OCI-LY7 (cell line): ENCODE results near the gene KCTD2. TPM values are rescaled to one million over a fixed set of nuclear protein-coding genes. Genes with fewer than 3 reads are reported as not detected.

Experiments
- BruUV-seq: library from RNA; stranded (reverse); fragments of 400-500 nt; replicated peaks from 2 replicates; lab custom pipeline; 2021; lab: Mats Ljungman, UMichigan
- CTCF ChIA-PET: fragments of 300-600 bp; sonication (Branson Sonifier 250); formaldehyde crosslinking; loops from one replicate; lab custom pipeline; 2022; ENCODE audit warnings: antibody characterized with exemption; ENCODE audit not compliant: unreplicated experiment; lab: Charles Lee
- POLR2A ChIA-PET: fragments of 300-600 bp; sonication (Branson Sonifier 250); formaldehyde crosslinking; loops from one replicate; lab custom pipeline; 2022; ENCODE audit warnings: antibody characterized with exemption; lab: Charles Lee
- DNase-seq: peaks from one replicate; pipeline ENCODE4 v3.0.0-alpha.2; 2015; ENCODE audit warnings: low spot score
- H2AFZ ChIP-seq: fragments of 200-600 bp; sonication (generic), shearing (Covaris generic); 2 replicates; pipeline ENCODE4 v1.6.1; 2014; ENCODE audit warnings: mild to moderate bottlenecking, antibody characterized with exemption, low read length, moderate library complexity
- H3K27ac ChIP-seq: fragments of 200-600 bp; sonication (generic); 2 replicates; pipeline ENCODE4 v1.5.1; 2014; ENCODE audit warnings: mixed run types, low read depth, mild to moderate bottlenecking, moderate library complexity, low read length, inconsistent platforms; ENCODE audit not compliant: poor library complexity, severe bottlenecking
- H3K36me3 ChIP-seq: fragments of 200-600 bp; sonication (generic); 2 replicates; pipeline ENCODE4 v1.6.1; 2014; ENCODE audit warnings: mild to moderate bottlenecking, antibody characterized with exemption, low read length, moderate library complexity, mixed read lengths; ENCODE audit not compliant: insufficient read depth
- H3K4me1 ChIP-seq: fragments of 200-600 bp; sonication (generic); 2 replicates; pipeline ENCODE4 v1.5.1; 2014; ENCODE audit warnings: mild to moderate bottlenecking, low read length; ENCODE audit not compliant: insufficient read depth, poor library complexity, severe bottlenecking
- H3K4me2 ChIP-seq: fragments of 200-600 bp; sonication (generic); 2 replicates; pipeline ENCODE4 v1.6.1; 2014; ENCODE audit warnings: mild to moderate bottlenecking, low read length
- H3K4me3 ChIP-seq: fragments of 200-600 bp; sonication (generic); 2 replicates; pipeline ENCODE4 v1.5.1; 2014; ENCODE audit warnings: mild to moderate bottlenecking, low read depth, low read length; ENCODE audit not compliant: poor library complexity, severe bottlenecking
- H3K79me2 ChIP-seq: fragments of 200-600 bp; sonication (generic); 2 replicates; pipeline ENCODE4 v1.6.1; 2016; ENCODE audit warnings: low read depth, mild to moderate bottlenecking, low read length, moderate library complexity, mixed read lengths; ENCODE audit not compliant: insufficient read depth
- H3K9me2 ChIP-seq: fragments of 200-600 bp; sonication (generic); 2 replicates; pipeline ENCODE4 v1.6.1; 2016; ENCODE audit warnings: mild to moderate bottlenecking, low read length, mixed read lengths; ENCODE audit not compliant: insufficient read depth
- H3K9me3 ChIP-seq: fragments of 200-600 bp; sonication (generic); 2 replicates; pipeline ENCODE4 v1.6.1; 2014; ENCODE audit warnings: mild to moderate bottlenecking, mixed run types, low read length, mixed read lengths
- H4K20me1 ChIP-seq: fragments of 200-600 bp; sonication (generic); 2 replicates; pipeline ENCODE4 v1.6.1; 2014; ENCODE audit warnings: mild to moderate bottlenecking, antibody characterized with exemption, low read length, moderate library complexity, mixed read lengths; ENCODE audit not compliant: insufficient read depth
- EZH2phosphoT487 ChIP-seq: fragments of 200-600 bp; sonication (generic); IDR thresholded peaks from 2 replicates; pipeline ENCODE4 v1.6.1; 2018; ENCODE audit warnings: low read depth, borderline replicate concordance, mild to moderate bottlenecking, mixed run types, antibody characterized with exemption, low read length, moderate library complexity, mixed read lengths
- intact Hi-C: fragments of 100-400 bp; cut with micrococcal nuclease; formaldehyde crosslinking; loops from one replicate; pipeline ENCODE4 v1.10.0; 2022; ENCODE audit not compliant: unreplicated experiment
- total RNA-seq, 2 experiments: library from RNA; depleted of rRNA in 1 of 2; stranded (reverse); fragments of >200 nt in 1 of 2; shearing (Covaris generic) in 1 of 2; gene quantifications; 2 replicates each; pipeline ENCODE4 v1.2.3, GENCODE V29; 2014 to 2022
- TF ChIP-seq, protein P1 (sequence below): fragments of 200-600 bp; sonication (generic); conservative IDR thresholded peaks from 2 replicates; pipeline ENCODE4 v1.5.1; 2014; ENCODE audit warnings: mild to moderate bottlenecking, antibody characterized with exemption, low read length, moderate library complexity, mixed read lengths

KCTD2 gene
- total RNA-seq, 2 experiments from 2014 or later = 21.0 to 29.8 TPM

GRCh38 chr17:75109046-75109406, 62.0 kb downstream of the KCTD2 start:
- Histone ChIP-seq H4K20me1 (no peaks in the 10 kb centered on the region), H3K9me2 (no peaks in the 10 kb centered on the region), H3K36me3 (no peaks in the 10 kb centered on the region; the same call in 1 of the 2 replicates), H3K4me2 (peak overlapping the region; percentile 88), H3K27ac (no peak overlapping the region), H3K4me1 (peaks cover 24% of the 10 kb centered on the region), H3K9me3 (no peaks in the 10 kb centered on the region), H3K4me3 (peak overlapping the region; percentile 72), H2AFZ (peak overlapping the region; percentile 94), H3K79me2 (no peaks in the 10 kb centered on the region)
- TF ChIP-seq, protein P1, sequence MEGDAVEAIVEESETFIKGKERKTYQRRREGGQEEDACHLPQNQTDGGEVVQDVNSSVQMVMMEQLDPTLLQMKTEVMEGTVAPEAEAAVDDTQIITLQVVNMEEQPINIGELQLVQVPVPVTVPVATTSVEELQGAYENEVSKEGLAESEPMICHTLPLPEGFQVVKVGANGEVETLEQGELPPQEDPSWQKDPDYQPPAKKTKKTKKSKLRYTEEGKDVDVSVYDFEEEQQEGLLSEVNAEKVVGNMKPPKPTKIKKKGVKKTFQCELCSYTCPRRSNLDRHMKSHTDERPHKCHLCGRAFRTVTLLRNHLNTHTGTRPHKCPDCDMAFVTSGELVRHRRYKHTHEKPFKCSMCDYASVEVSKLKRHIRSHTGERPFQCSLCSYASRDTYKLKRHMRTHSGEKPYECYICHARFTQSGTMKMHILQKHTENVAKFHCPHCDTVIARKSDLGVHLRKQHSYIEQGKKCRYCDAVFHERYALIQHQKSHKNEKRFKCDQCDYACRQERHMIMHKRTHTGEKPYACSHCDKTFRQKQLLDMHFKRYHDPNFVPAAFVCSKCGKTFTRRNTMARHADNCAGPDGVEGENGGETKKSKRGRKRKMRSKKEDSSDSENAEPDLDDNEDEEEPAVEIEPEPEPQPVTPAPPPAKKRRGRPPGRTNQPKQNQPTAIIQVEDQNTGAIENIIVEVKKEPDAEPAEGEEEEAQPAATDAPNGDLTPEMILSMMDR = no peak
- no peak for TF ChIP-seq EZH2phosphoT487
- BruUV-seq = no TSS peak
- ChIA-PET POLR2A (interaction anchor here (0.9 kb wide), 1 partner anchor 17 kb away, joined by 3 read pairs; no protein-coding TSS in a partner anchor), CTCF (no interaction called here)
- intact Hi-C loops = loop anchor here (2.0 to 5.0 kb wide), 2 partner anchors 97 to 148 kb away; partner anchors contain the start of gene MRPL58
- no peak for DNase-seq

GRCh38 chr17:75109407-75110233, 62.6 kb downstream of the KCTD2 start, which contains the start of gene ARMC7:
TSS of gene ARMC7 (plus strand) at chr17:75109969. CDS start at chr17:75110289, 320 bp downstream.
- intact Hi-C loops = loop anchor here (2.0 to 5.0 kb wide), 2 partner anchors 97 to 149 kb away; partner anchors contain the start of gene MRPL58
- BruUV-seq = no TSS peak
- TF ChIP-seq EZH2phosphoT487 = no peak
- TF ChIP-seq, protein P1 = no peak

More at GRCh38 chr17:75109407-75110233, 62.6 kb downstream of the KCTD2 start, which contains the start of gene ARMC7:
- CTCF ChIA-PET = interaction anchor here (1.4 kb wide), 1 partner anchor 21 kb away, joined by 6 read pairs; no protein-coding TSS in a partner anchor
- peak; percentile 96 for DNase-seq
- H3K79me2 ChIP-seq = peaks cover under 1% of the 10 kb centered on the region; the same call in 1 of the 2 replicates
- peak within 1 kb of the TSS; percentile 88 for H3K4me2 ChIP-seq
- peak within 1 kb of the TSS; percentile 72 for H3K4me3 ChIP-seq
- no peaks in the 10 kb centered on the region for H3K9me3 ChIP-seq
- POLR2A ChIA-PET = interaction anchor here (0.9 to 1.8 kb wide), 4 partner anchors 15 to 92 kb away, joined by 3 to 6 read pairs (median 4); partner anchors contain the start of gene NT5C
- H3K27ac ChIP-seq = no peak within 1 kb of the TSS
- H3K4me1 ChIP-seq = peaks cover 29% of the 10 kb centered on the region
- no peaks in the 10 kb centered on the region for H3K9me2 ChIP-seq
- H2AFZ ChIP-seq = peak within 1 kb of the TSS; percentile 94
- H3K36me3 ChIP-seq = no peaks in the 10 kb centered on the region; the same call in 1 of the 2 replicates
- no peaks in the 10 kb centered on the region for H4K20me1 ChIP-seq
